ENCODE measurements around the gene MORF4L1.

GRCh38 chr15:78921517-78921916 lies 48.8 kb downstream of the MORF4L1 start:
- TF ChIP-seq TAF1 (IDR thresholded peaks at IDR 0.05; ENCODE audit: borderline replicate concordance, low read depth, low read length) (no peak), POLR2AphosphoS5 (IDR thresholded peaks at IDR 0.05; ENCODE audit: low read depth, low read length) (peak; percentile 45; the same call in 1 of the 2 replicates)
